HepG2 (cell line): ENCODE data around the gene CDH23. TPM values are rescaled to one million over a fixed set of nuclear protein-coding genes. Genes with fewer than 3 reads are reported as not detected.

Experiments used
- ATAC-seq: fragments of 200-7000 bp; cut with Tn5 transposase; 3 replicates; pipeline ENCODE4 v1.9.1; 2020; ENCODE audit warnings: mild to moderate bottlenecking, moderate library complexity
- BruUV-seq: library from RNA; stranded (reverse); fragments of 400-500 nt; replicated peaks from 2 replicates; lab custom pipeline; 2021; lab: Mats Ljungman, UMichigan
- CTCF ChIA-PET: fragments of 300-600 bp; formaldehyde crosslinking; extraction: SDS; loops from one replicate; lab custom pipeline; 2021; ENCODE audit warnings: low total read pairs, inconsistent platforms, low intra/inter-chr PET ratio; lab: Yijun Ruan, JAX
- POLR2A ChIA-PET: fragments of 350-600 bp; sonication (Branson Sonifier 250); formaldehyde crosslinking; loops from one replicate; lab custom pipeline; 2020; ENCODE audit warnings: antibody characterized with exemption, inconsistent platforms; lab: Yijun Ruan, JAX
- DNase-seq: peaks from one replicate; pipeline ENCODE4 v3.0.0-alpha.2; 2015; ENCODE audit warnings: low spot score
- FAIRE-seq: peaks from 3 replicates; lab custom pipeline; 2011; peaks lifted over from hg19 to GRCh38; lab: Jason Lieb, UNC
- H2AFZ ChIP-seq: one replicate; pipeline ENCODE4 v1.6.1; 2011; ENCODE audit warnings: low read length, inconsistent platforms
- H3K27ac ChIP-seq: fragments of 300-600 bp; 3 replicates; pipeline ENCODE4 v1.8.0; 2011; ENCODE audit warnings: mixed run types, mild to moderate bottlenecking, mixed read lengths, low read length, inconsistent platforms; ENCODE audit not compliant: insufficient read depth; ENCODE audit errors: extremely low read length
- H3K27me3 ChIP-seq, 2 experiments: fragments of 200-600 bp in 1 of 2; 2 replicates in 1 of 2; 3 replicates in 1 of 2; pipeline versions ENCODE4 v1.6.0 to v1.8.0; 2011; ENCODE audit warnings: low read length in 2 of 2, mild to moderate bottlenecking in 2 of 2, moderate library complexity in 2 of 2, inconsistent platforms in 1 of 2; ENCODE audit not compliant: insufficient read depth in 2 of 2, control insufficient read depth in 1 of 2
- H3K36me3 ChIP-seq, 2 experiments: fragments of 200-600 bp in 1 of 2; replicated peaks in 1 of 2; 2 replicates in 1 of 2; 3 replicates in 1 of 2; pipeline versions ENCODE4 v1.5.1 to v1.8.0; 2011; ENCODE audit warnings: low read length in 2 of 2, inconsistent platforms in 1 of 2; ENCODE audit not compliant: insufficient read depth in 2 of 2, control insufficient read depth in 1 of 2
- H3K4me1 ChIP-seq: 2 replicates; pipeline ENCODE4 v1.5.1; 2012; ENCODE audit warnings: low read length, inconsistent platforms; ENCODE audit not compliant: insufficient read depth
- H3K4me2 ChIP-seq: 2 replicates; pipeline ENCODE4 v1.6.0; 2011; ENCODE audit warnings: low read depth, low read length, inconsistent platforms
- H3K4me3 ChIP-seq, 3 experiments: fragments of 200-600 bp in 1 of 3; sonication (generic), shearing (Covaris generic) in 1 of 3; replicated peaks in 1 of 3; 2 replicates each; pipeline ENCODE4 v1.5.1; 2011 to 2016; ENCODE audit warnings: low read length in 3 of 3, inconsistent platforms in 2 of 3, low read depth in 2 of 3, mild to moderate bottlenecking in 2 of 3, control low read depth in 1 of 3, mixed read lengths in 1 of 3; ENCODE audit not compliant: insufficient read depth in 1 of 3
- H3K79me2 ChIP-seq: one replicate; pipeline ENCODE4 v1.6.1; 2011; ENCODE audit warnings: low read length, inconsistent platforms; ENCODE audit not compliant: insufficient read depth
- H3K9ac ChIP-seq: 2 replicates; pipeline ENCODE4 v1.6.0; 2011; ENCODE audit warnings: mild to moderate bottlenecking, low read depth, low read length, inconsistent platforms; ENCODE audit not compliant: insufficient read depth
- H3K9me3 ChIP-seq: 2 replicates; pipeline ENCODE4 v1.5.1; 2012; ENCODE audit warnings: mild to moderate bottlenecking, low read length
- H4K20me1 ChIP-seq: 2 replicates; pipeline ENCODE4 v1.6.0; 2011; ENCODE audit warnings: inconsistent platforms, mild to moderate bottlenecking, low read length, moderate library complexity; ENCODE audit not compliant: insufficient read depth
- HNF1B ChIP-seq: sonication (generic); formaldehyde crosslinking; IDR thresholded peaks from 2 replicates; pipeline ENCODE4 v1.5.1; 2020; ENCODE audit warnings: mild to moderate bottlenecking, moderate library complexity, missing genetic modification reagents
- REL ChIP-seq: sonication (generic); formaldehyde crosslinking; conservative IDR thresholded peaks from 2 replicates; pipeline ENCODE4 v1.8.0; 2022; ENCODE audit warnings: mild to moderate bottlenecking, missing genetic modification reagents, moderate library complexity
- TOPORS ChIP-seq: sonication (generic); formaldehyde crosslinking; IDR thresholded peaks from 2 replicates; pipeline ENCODE4 v1.8.0; 2023; ENCODE audit warnings: mild to moderate bottlenecking, missing genetic modification reagents
- ZBTB38 ChIP-seq: sonication (generic); formaldehyde crosslinking; IDR thresholded peaks from 2 replicates; pipeline ENCODE4 v1.5.1; 2020; ENCODE audit warnings: mild to moderate bottlenecking, missing genetic modification reagents
- ZBTB39 ChIP-seq: sonication (generic); formaldehyde crosslinking; IDR thresholded peaks from 2 replicates; pipeline ENCODE4 v1.5.0; 2020; ENCODE audit warnings: missing genetic modification reagents
- ZFX ChIP-seq: sonication (generic); formaldehyde crosslinking; IDR thresholded peaks from 2 replicates; pipeline ENCODE4 v1.4.0; 2020; ENCODE audit warnings: mild to moderate bottlenecking, low read depth, missing genetic modification reagents, moderate library complexity
- ZNF552 ChIP-seq: sonication (generic); formaldehyde crosslinking; IDR thresholded peaks from 2 replicates; pipeline ENCODE4 v1.9.0; 2022; ENCODE audit warnings: missing genetic modification reagents, mild to moderate bottlenecking, borderline replicate concordance
- ZNF672 ChIP-seq: sonication (generic); formaldehyde crosslinking; IDR thresholded peaks from 2 replicates; pipeline ENCODE4 v1.8.1; 2022; ENCODE audit warnings: missing genetic modification reagents
- WGBS: methylation state at CpG from one replicate; pipeline ENCODE4 v1.1.6; 2017; ENCODE audit warnings: low lambda C conversion rate; 5-methylcytosine and 5-hydroxymethylcytosine counted together
- in situ Hi-C: cut with HindIII; loops from 2 replicates; pipeline ENCODE4 v1.10.0; 2017; ENCODE audit warnings: low pct_unique_long_range_greater_than_20kb; ENCODE audit not compliant: extremely low pct_ligation_motif_present
- intact Hi-C: fragments of 100-400 bp; cut with micrococcal nuclease; formaldehyde crosslinking; loops from one replicate; pipeline ENCODE4 v1.10.0; 2022; ENCODE audit not compliant: unreplicated experiment
- polyA plus RNA-seq, 8 experiments: library from polyadenylated mRNA; depleted of rRNA in 3 of 8; stranded (reverse) in 7 of 8; unstranded in 1 of 8; fragments of >200 nt; fragmentation: Illumina TruSeq in 4 of 8; extraction: Trizol in 4 of 8; gene quantifications; 2 replicates each; pipeline versions ENCODE4 v1.2.1 to v1.2.3, GENCODE V29; 2011 to 2016; ENCODE audit warnings: low read depth in 4 of 8, missing spikeins in 1 of 8, mixed read lengths in 1 of 8; ENCODE audit not compliant: insufficient read depth in 1 of 8
- total RNA-seq, 5 experiments: library from RNA; depleted of rRNA; stranded (reverse); fragments of >200 nt; fragmentation: Illumina TruSeq; extraction: Trizol; gene quantifications; 2 replicates each; pipeline ENCODE4 v1.2.3, GENCODE V29; 2016; ENCODE audit warnings: low read depth in 1 of 5

The CDH23 gene
- total and polyA plus RNA-seq, 2 of the 13 experiments (the other 11 are each of a cell fraction or from before 2014, with no cell fraction given) = 0.13 TPM; not detected in 1

GRCh38 chr10:71623986-71624291 lies 227.2 kb downstream of the CDH23 start:
- H3K4me2 ChIP-seq = no peak overlapping the region
- H2AFZ ChIP-seq = no peak overlapping the region
- DNase-seq (no peak), FAIRE-seq (no peak), ATAC-seq (no peak)
- ChIA-PET POLR2A (no interaction called here), CTCF (no interaction called here)
- BruUV-seq = no TSS peak
- H3K36me3 ChIP-seq = no peaks in the 10 kb centered on the region
- intact Hi-C loops (no loop called here), in situ Hi-C loops (no loop called here)
- no peak overlapping the region for H3K27ac ChIP-seq
- no peaks in the 10 kb centered on the region for H3K79me2 ChIP-seq
- H3K27me3 ChIP-seq = peaks cover 2 to 34% of the 10 kb centered on the region in 2 experiments; a peak in 3 of 5 replicates
- no peaks in the 10 kb centered on the region for H3K9me3 ChIP-seq
- no peaks in the 10 kb centered on the region for H4K20me1 ChIP-seq
- WGBS = 74% methylated on average over 9 of the region's 9 CpGs
- no peak overlapping the region for H3K9ac ChIP-seq
- no peak overlapping the region for H3K4me3 ChIP-seq
- H3K4me1 ChIP-seq = peaks cover 26% of the 10 kb centered on the region
- TF ChIP-seq ZNF552 (CRISPR knock-in tag) (no peak), ZFX (CRISPR knock-in tag) (no peak), REL (CRISPR knock-in tag) (no peak), HNF1B (CRISPR knock-in tag) (no peak), ZBTB38 (CRISPR knock-in tag) (no peak), ZNF672 (CRISPR knock-in tag) (no peak), ZBTB39 (CRISPR knock-in tag) (no peak), TOPORS (CRISPR knock-in tag) (no peak)
- TF ChIP-seq, all 625 proteins: peak for 0
